NCI-H748 (cell line): Measurements from ENCODE around the gene NIP7.
"Not testable (repeated sequence)": the region's sequence is repeated elsewhere in the genome, so short reads cannot be mapped to it uniquely, and the experiment has no call there.

ENCODE experiments used
- DNase-seq: peaks from one replicate; lab custom pipeline; 2025; ENCODE audit not compliant: unreplicated experiment; lab: John Stamatoyannopoulos, UW

Gene NIP7

DNA sequence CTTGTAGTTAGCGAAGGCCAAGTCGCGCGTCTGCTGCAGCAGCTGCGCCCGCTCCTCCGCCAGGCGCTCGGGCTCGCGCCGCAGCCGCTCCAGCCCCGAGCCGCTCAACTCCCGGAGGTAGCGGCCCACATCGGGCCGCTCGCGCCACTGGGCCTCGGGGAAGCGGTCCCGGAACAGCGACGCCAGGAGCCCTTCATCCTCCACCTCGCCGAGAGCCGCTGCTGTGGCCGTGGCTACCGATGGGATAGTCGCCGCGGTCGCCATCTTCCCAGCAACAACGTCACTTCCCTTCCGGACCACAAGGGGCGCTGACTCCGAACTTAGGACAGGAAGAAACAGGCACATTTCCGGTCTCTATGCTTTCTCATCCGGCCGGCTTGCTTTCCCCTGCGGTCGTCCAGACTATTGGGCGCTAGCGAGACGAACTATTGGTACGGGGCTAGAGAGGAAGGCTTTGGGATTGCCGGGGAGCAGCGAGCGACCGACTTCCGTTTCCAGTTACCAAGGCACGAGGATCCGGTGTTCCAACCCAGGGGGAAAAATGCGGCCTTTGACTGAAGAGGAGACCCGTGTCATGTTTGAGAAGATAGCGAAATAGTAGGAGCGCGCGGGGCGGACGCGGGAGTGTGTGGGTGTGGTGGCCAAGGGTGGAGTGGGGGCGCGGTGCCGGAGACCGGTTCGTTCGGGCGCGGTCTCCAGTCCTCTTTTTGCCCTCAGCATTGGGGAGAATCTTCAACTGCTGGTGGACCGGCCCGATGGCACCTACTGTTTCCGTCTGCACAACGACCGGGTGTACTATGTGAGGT lies at the start of gene NIP7, which contains the start of gene COG8:
Gene NIP7 (plus strand): TSS at position 484 of the 806 bp plus-strand sequence. CDS start 58 bp downstream, at position 542.
Gene COG8 (minus strand): TSS at position 276 of the 806 bp plus-strand sequence. CDS start 12 bp downstream, at position 264.
- peak; percentile 97 for DNase-seq

DNA sequence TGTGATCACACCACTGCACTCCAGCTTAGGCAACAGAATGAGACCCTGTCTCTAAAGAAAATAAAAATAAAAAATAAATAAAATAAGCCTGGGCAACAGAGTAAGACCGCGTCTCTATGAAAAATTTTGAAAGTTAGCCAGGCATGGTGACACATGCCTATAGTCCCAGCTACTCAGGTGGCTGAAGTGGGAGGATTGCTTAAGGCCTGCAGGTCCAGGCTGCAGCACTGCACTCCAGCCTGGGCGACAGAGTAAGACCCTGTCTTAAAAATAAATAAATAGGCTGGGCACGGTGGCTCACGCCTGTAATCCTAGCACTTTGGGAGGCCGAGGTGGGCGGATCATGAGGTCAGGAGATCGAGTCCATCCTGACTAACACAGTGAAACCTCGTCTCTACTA lies 47.9 kb upstream of the NIP7 start:
- DNase-seq, result not testable (repeated sequence)

DNA sequence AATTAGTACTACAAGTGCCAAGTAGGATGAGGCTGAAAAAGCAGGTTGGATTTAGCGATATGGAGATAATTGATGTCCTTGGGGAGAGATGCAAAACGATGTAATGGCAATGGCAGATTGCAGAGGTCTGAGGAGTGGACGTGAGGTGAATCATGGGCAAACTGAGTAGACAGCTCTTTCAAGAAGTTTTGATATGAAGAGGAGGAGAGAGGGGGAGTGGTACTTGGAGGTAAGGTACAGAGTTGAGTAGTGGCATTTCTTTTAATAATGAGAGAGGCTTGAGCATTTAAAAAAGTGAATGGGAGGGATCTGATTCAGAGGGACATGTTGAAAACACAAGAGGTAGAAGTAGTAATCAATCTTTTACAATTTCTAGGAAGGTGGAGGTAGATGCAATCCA lies 46.2 kb upstream of the NIP7 start:
- DNase-seq, result no peak

DNA sequence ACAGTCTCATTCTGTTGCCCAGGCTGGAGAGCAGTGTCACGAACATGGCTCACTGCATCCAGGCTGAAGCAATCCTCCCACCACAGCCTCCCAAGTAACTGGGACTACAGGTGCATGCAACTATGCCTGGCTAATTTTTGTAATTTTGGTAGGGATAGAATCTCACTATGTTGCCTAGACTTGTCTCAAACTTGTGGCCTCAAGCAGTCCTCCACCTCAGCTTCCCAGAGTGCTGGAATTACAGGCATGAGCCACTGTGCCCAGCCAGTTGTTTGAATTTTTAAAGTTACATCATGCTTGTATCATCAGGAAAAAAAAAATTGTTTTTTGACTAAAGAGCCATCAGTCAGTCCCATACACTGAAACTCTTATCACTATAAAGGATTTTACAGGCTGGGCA lies 45.5 kb upstream of the NIP7 start:
- no peak for DNase-seq

DNA sequence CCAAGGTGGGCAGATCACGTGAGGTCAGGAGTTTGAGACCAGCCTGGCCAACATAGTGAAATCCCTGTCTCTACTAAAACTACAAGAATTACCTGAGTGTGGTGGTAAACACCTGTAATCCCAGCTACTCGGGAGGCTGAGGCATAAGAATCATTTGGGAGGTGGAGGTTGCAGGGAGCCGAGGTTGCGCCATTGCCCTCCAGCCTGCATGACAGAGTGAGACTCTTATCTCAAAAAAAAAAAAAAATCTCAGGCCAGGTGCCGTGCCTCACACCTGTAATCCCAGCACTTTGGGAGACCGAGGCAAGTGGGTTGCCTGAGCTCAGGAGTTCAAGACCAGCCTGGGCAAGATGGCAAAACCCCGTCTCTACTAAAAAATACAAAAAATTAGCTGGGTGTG lies 42.8 kb upstream of the NIP7 start:
- not testable (repeated sequence) for DNase-seq

DNA sequence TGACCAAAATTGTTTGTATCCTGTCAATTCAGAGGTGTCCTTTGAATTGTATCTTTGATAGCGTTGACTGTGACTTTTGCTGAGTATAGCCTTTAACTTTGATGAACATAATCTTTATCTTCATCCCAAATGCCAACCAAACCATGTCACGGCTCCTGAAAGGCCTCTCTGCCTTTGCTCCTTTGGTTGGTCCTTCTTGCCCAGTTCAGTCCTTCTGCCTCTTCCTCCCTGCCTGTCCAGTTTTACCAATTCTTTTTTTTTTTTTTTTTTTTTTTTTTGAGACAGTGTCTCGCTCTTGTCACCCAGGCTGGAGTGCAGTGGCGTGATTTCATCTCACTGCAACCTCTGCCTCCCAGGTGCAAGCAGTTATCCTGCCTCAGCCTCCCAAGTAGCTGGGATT lies 41.3 kb upstream of the NIP7 start:
- no peak for DNase-seq

DNA sequence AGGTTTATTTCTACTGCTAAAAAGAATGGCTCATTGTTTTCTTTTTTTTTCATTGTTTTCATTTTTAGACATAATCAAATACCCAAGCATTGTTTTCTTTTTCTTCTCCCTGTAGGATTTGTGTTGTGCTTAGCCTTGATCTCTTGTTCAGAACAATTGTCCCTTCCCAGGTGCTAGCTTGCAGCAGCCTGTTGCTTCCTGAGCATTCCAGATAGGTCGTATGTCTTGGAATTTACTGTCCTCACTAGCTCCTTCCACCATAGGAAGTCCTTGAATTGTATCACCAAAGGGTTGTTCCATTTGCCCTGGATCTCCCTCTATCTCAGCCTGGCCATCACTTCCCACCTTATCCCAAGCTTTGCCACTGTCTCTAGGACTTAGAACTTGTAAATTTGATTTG lies 38.4 kb upstream of the NIP7 start:
- no peak for DNase-seq

DNA sequence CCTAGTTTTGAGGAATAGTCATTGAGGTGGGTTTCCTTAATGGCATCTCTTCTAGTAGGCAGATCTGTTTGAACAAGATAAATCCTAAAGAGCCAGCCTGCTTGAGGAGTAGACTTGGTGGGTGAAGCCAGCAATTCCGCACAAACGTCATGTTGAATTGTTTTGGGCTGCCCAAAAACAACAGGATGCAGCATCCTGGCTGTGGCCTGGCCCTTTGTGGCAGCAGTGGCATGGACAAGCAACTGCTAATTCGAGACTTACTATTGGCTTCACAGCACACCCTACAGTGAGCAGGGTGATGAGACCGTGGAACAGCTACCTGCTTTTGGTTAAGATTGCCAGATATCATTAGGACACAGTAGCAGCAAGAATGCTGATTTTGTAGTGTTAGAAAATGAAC lies 37.7 kb upstream of the NIP7 start:
- no peak for DNase-seq

DNA sequence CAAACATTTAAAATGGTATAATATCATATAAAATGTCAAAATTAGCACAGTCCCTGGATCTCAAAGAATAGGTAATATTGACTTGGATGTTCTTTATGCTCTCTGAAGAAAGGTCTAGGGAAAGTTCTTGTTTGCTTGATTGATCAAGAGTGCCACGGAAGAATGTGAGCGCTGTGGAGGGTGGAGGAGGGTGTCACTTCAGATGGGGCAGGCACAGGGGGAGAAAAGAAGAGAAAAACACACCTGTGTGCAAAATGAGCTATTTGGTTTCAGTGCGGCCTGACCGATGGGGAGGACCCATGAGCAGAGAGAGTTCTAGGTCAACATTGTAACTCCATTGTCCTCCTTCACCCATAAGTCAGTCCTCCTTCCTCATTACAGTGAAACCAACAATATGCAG lies 37.3 kb upstream of the NIP7 start:
- no peak for DNase-seq

DNA sequence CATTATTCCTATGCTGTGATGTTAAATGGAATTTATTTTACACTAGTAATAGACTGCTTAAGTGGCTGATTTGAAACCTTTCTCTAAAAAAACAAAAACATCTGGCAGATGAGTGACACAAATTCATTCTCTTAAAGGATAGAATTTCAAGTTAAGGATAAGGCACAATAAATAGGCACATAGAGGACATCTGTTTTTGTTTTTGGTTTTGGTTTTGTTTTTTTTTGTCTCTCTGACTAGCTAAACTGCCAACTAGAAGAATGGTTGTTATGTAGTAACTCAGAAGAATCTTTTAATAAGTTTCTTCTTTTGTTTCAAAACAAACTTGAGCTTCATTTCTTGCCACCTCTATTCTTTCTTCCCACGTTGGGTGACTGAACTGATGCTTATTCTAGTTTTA lies 33.5 kb upstream of the NIP7 start:
- DNase-seq, result no peak

DNA sequence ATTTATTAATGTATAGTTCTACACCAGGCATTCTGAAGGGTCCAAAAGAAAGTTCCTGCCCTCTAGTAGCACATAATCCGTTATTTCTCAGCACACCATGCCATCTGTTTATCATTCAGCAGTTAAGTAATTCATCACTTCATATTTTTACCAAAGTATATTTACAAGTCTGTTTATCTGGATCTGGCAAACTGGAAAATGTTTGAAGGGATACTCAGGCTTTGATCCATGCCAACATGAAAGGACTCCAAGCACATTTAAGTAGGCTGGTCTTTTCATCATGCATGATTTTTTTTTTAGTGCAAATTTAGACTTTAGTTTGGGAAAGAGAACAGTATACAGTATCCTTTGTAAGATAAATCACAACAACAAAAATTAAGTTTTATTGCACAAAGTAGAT lies 32.5 kb upstream of the NIP7 start:
- no peak for DNase-seq

DNA sequence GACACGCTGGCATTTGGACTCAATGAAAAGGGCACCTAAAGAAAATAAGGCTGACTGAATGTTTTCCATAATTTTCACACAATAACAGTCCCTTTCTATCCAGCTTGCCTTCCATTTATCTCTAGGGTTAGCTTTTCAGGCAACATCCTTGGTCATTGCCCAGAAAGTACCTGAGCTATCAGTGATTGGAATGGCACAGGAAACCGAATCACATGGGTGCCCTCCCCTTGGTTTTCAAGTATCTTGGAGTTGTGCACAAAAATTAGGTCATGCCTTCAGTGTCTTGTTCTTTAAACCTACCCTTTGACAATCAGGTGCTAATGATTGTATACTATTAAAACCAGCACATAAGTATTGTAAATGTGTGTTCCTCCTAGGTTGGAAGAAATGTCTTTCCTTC lies 31.7 kb upstream of the NIP7 start:
- no peak for DNase-seq

DNA sequence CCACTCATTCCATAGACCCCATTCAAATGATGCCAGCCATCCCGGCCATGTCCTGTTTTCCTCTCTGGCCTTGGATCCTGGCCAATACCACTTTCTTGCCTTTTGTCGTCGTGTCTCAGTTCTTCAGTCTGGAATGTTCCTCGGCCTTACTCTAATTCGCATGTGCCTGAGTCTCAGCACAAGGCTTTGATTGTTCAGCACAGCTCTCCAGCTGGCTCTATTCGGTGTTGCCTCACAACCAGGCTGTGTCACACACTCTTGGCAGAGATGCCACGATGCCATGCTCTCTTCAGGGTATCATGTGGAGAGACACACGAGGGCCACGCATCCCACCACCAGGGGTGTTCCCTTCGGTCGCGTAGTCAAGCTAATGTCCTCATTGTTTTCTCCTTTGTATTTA lies 30.3 kb upstream of the NIP7 start:
- no peak for DNase-seq

DNA sequence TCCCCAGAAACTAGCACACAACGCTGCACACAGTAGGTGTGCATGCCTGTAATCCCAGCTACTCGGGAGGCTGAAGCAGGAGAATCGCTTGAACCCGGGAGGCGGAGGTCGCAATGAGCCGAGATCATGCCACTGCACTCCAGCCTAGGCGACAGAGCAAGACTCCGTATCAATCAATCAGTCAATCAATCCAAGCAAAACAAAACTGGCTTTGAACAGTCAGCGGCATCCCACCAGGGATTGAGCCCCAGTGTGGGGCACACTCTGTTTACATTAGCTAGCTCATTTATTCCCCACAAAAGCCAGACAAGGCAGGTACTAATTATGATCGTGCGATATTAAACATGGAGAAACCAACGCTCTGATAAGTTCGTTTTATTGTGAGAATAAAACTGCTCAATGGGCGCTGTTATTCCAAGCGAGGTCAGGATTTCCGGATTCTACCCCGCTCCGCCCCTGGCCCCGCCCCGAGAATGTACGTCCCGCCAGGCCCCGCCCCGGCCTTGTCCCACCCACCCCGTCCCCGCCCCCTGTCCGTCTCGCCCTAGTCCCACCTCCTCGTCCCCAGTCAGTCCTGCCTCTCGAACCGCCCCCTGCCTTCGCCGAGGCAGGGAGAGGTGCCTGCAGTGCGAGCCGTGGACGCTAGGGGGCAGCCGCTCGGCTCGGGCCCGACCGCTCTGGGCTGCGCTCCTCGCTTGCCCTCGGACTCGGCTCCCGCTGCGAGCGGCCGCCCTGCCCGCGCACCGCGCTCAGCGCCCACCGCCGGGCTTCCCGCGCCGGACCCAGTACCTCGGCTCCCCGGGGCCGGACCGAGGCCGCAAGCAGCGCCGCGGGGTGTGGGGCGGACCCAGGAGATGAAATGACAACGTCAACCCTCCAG lies 28.7 kb upstream of the NIP7 start, which contains the start of gene VPS4A:
Gene VPS4A (plus strand): TSS at position 698 of the 880 bp plus-strand sequence. CDS start 162 bp downstream, at position 860.
- peak; percentile 87 for DNase-seq

DNA sequence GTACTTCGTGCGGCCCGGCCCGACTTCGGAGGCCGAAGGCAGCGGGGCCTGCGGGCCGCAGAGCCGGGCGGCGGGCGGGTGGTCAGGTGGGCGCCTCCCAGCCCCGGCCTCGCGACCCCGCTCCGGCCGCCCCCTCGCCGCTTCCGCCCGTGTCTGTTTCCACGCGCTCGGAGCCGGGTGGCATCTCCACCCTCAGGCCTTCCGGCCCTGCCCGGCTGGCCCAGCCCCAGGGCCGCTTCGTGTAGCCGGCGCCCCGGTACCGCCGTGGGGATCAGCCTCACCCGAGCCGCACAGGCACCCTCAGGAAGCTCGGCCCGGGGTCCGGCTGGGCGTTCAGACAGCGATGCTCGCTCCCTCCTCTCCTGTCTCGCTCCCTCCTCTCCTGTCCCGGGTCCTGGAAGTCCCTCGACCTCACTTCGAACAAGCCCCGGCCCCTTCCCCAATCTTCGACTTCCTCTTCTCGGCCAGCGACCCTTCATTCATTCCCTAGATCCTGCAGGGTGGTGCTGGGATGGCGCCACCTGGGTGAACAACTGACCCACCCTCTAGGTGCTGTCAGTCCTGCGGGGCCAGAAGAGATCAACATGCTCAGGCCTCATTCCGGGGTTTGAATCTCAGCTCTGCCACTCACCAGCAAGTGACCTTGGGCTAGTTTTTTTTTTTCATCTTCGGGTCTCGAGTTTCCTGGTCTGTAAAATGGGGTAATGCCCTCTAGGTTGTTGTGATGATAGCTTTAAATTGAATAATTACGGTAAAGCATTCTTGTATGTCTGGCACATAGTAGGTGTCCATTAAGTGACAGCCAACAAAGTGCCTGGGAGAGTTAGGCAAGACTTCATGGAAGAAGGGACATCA lies 27.8 kb upstream of the NIP7 start:
- peak; percentile 36 for DNase-seq

DNA sequence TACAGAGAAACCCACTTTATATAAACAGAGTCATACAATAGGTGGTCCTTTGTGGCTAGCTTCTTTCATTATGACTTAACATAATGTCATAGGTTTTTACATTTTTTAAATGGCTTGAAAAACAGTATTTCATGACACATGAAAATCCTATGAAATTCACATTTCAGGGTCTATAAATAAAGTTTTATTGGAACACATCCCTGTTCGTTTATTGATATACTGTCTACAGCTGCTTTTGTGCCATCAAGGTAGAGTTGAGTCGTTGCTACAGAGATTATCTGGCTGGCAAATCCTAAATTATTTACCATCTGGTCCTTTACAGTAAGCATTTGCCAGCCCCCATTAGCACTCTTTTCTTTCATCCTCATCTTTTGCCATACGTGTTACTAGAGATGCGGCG lies 26.1 kb upstream of the NIP7 start:
- DNase-seq, result no peak

DNA sequence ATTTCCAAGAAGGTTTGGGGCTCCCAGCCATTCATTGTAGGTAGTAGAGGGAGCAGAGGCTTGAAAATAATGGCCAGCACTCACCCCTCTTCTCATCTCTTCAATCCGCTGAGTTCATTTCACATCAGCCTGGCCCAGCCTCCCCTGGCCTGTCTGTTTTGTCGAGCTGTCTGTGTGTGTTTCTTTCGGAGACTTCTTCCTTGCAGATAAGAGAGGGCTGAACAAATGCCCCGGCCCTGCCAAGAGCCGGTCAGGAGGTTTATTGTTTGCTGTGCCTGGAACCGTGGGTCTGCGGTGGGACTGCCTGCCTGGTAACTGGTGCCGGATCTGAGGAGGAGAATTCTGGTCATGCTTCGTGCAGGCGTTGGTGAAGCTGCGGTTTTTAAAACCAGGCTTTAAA lies 25.0 kb upstream of the NIP7 start:
- DNase-seq, result no peak

DNA sequence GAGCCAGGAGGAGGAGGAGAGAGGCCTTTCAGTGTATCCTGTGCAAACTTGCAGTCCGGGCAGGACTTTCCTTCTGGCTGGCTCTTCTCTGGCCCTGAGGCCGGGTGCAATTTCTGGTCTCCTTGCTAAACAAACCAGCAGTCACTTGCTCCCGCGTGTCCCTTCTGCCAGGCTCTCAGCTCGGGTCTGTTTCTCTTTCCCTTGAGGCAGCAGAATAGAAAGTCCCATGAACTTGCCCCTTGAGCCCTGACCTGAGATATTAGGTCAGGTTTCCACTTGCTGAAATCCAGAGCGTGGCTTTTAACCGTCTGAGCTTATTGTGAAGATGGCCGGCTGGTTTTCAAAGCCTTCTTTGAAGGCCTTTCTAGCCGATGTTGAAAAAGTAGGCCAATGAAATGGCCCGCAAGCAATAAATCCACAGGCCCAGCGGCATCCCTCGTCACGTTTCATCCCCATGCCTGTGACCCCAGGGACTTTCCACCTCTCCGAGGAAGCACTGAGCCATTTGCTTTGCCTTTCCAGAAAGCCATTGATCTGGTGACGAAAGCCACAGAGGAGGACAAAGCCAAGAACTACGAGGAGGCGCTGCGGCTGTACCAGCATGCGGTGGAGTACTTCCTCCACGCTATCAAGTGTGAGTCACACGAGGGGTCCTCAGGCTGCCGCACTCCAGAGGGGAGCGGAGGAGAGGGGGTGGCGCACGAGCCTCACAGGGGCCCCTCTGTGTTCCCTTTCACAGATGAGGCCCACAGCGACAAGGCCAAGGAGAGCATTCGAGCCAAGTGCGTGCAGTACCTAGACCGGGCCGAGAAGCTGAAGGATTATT lies 23.9 kb upstream of the NIP7 start:
- no peak for DNase-seq

DNA sequence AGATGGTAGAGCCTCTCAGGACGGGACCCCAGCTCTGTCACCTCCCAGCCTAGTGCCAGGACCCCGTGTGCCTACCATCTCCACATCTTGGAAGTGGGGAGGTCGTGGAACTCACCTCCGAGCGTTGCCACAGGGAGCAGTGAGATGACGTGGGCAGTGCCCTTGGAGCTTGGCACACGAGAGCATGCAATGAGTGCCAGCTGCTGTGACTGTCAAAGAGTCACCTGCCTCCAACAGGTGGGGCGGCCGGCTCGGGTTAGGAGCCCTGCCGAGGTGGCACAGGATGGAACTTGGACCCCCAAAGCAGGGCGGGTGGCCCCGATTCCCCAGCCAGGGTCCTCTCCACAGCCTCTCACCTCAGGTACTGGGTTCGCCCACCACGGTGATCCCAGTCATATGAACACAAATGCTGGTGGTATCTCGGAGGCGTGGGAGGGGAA lies 23.0 kb upstream of the NIP7 start:
- no peak for DNase-seq
